Measurements from ENCODE around the gene RSAD1.

GRCh38 chr17:50458701-50459676 is 19.7 kb upstream of the RSAD1 start:
- TF ChIP-seq ZNF292 (tag by site-specific recombination; IDR thresholded peaks at IDR 0.05; ENCODE audit: borderline replicate concordance, low read depth) (no peak), ATF2 (tag by site-specific recombination; IDR thresholded peaks at IDR 0.05; ENCODE audit: low read depth) (no peak)
